ENCODE results near the gene KAZN. TPM values are rescaled to one million over a fixed set of nuclear protein-coding genes. Genes with fewer than 3 reads are reported as not detected.

Gene KAZN
- total and polyA plus RNA-seq, 2 of the 8 experiments (the other 6 are each of a cell fraction or from before 2014, with no cell fraction given) = 3.7 to 11.8 TPM

- no peak for TF ChIP-seq GABPA (IDR thresholded peaks at IDR 0.05; ENCODE audit: borderline replicate concordance, insufficient read depth, low read length)
- TF ChIP-seq TBP (IDR thresholded peaks at IDR 0.05; ENCODE audit: low read depth, low read length) = no peak
- no peak for TF ChIP-seq KDM1A (IDR thresholded peaks at IDR 0.05; ENCODE audit: borderline replicate concordance, low read length)
- TF ChIP-seq RNF2 (IDR thresholded peaks at IDR 0.05; ENCODE audit: borderline replicate concordance, low read depth, low read length, missing control alignments, poor library complexity, severe bottlenecking) = no peak
- no peak for TF ChIP-seq CBX5 (IDR thresholded peaks at IDR 0.05; ENCODE audit: low read depth, low read length)
- TF ChIP-seq POLR2AphosphoS5 (IDR thresholded peaks at IDR 0.05; ENCODE audit: low read depth, low read length) = no peak
- no peak for TF ChIP-seq SRF (IDR thresholded peaks at IDR 0.05; ENCODE audit: low read depth, low read length)
Measured at GRCh38 chr1:14940285-14940870, 341.9 kb downstream of the KAZN start (continued).
